GM12878 (cell line): Measurements from ENCODE around the gene NPIPA1.
"Not testable (repeated sequence)": the region's sequence is repeated elsewhere in the genome, so short reads cannot be mapped to it uniquely, and the experiment has no call there.

Experiments used
- CEBPB ChIP-seq, 2 experiments: fragments of 150-350 bp in 1 of 2; IDR thresholded peaks; 2 replicates each; pipeline ENCODE4 v1.6.1; 2012 to 2014; ENCODE audit warnings: low read depth in 2 of 2, low read length in 2 of 2, borderline replicate concordance in 1 of 2, inconsistent platforms in 1 of 2
- CHD2 ChIP-seq: IDR thresholded peaks from 2 replicates; pipeline ENCODE4 v1.6.1; 2011; ENCODE audit warnings: low read depth, low read length, improper control_type of control experiment, borderline replicate concordance
- EP300 ChIP-seq, 2 experiments: fragments of 150-350 bp in 1 of 2; IDR thresholded peaks; 2 replicates each; pipeline ENCODE4 v1.6.1; 2011 to 2012; ENCODE audit warnings: low read depth in 2 of 2, low read length in 2 of 2, borderline replicate concordance in 1 of 2, improper control_type of control experiment in 1 of 2, inconsistent platforms in 1 of 2; ENCODE audit not compliant: control insufficient read depth in 1 of 2
- NFYA ChIP-seq: IDR thresholded peaks from 2 replicates; pipeline ENCODE4 v1.6.1; 2011; ENCODE audit warnings: low read depth, mild to moderate bottlenecking, low read length, improper control_type of control experiment, borderline replicate concordance
- YY1 ChIP-seq: IDR thresholded peaks from 2 replicates; pipeline ENCODE4 v1.6.1; 2011; ENCODE audit warnings: low read depth, mild to moderate bottlenecking, low read length
- ZNF274 ChIP-seq: IDR thresholded peaks from one replicate; pipeline ENCODE4 v1.8.0; 2011; ENCODE audit not compliant: insufficient read length, insufficient read depth

DNA sequence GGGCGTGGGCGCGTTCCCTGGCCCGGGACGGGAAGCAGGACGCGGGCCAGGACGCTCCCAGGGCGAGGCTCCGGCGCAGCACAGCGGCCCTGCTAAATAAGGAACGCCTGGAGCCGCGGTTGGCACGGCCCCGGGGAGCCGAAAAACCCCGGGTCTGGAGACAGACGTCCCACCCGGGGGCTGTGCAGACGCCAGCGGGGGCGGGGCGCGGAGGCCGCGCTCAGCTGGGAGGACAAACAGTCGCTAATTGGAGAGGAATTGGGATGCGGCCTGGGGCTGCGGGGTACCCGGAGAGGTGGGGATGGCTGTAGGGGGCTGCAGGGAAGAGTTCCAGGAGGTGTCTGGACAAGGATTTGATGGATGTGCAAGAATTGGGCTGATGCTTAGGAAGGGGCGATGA lies 25.3 kb upstream of the NPIPA1 start:
- not testable (repeated sequence) for TF ChIP-seq CEBPB (IDR thresholded peaks at IDR 0.05; ENCODE audit: borderline replicate concordance in 1 of 2, low read depth in 2 of 2, low read length in 2 of 2); EP300 (IDR thresholded peaks at IDR 0.05; ENCODE audit: borderline replicate concordance in 1 of 2, control insufficient read depth in 1 of 2, low read depth in 2 of 2, low read length in 2 of 2); ZNF274; CHD2; NFYA; YY1
